ENCODE data around the gene DPP10. TPM values are rescaled to one million over a fixed set of nuclear protein-coding genes. Genes with fewer than 3 reads are reported as not detected.

The DPP10 gene
- total RNA-seq, 1 donor from 2014 or later = not detected

GRCh38 chr2:115105966-115106365 is 663.5 kb downstream of the DPP10 start:
- TF ChIP-seq CTCF (IDR thresholded peaks at IDR 0.05) = no peak
- no peak for DNase-seq (ENCODE audit: low spot score in 2 of 2)
- H3K27ac ChIP-seq = no peak overlapping the region
- no peaks in the 10 kb centered on the region for H3K27me3 ChIP-seq
- H3K4me1 ChIP-seq = no peaks in the 10 kb centered on the region
- intact Hi-C loops (cut with DNase I) = no loop called here
- no peaks in the 10 kb centered on the region for H3K9me3 ChIP-seq
- H3K36me3 ChIP-seq = no peaks in the 10 kb centered on the region
- H3K4me3 ChIP-seq = no peak overlapping the region

GRCh38 chr2:115115135-115115534 is 672.7 kb downstream of the DPP10 start:
- intact Hi-C loops (cut with DNase I) = no loop called here
- H3K27ac ChIP-seq = no peak overlapping the region
- H3K4me1 ChIP-seq = no peaks in the 10 kb centered on the region
- no peaks in the 10 kb centered on the region for H3K9me3 ChIP-seq
- TF ChIP-seq CTCF (IDR thresholded peaks at IDR 0.05) = no peak
- no peaks in the 10 kb centered on the region for H3K27me3 ChIP-seq
- no peak overlapping the region for H3K4me3 ChIP-seq
- no peak for DNase-seq (ENCODE audit: low spot score in 2 of 2)
- no peaks in the 10 kb centered on the region for H3K36me3 ChIP-seq

GRCh38 chr2:115118306-115118705 is 675.9 kb downstream of the DPP10 start:
- no peak for TF ChIP-seq CTCF (IDR thresholded peaks at IDR 0.05)
- Histone ChIP-seq H3K27ac (no peak overlapping the region), H3K36me3 (no peaks in the 10 kb centered on the region), H3K4me3 (no peak overlapping the region), H3K4me1 (no peaks in the 10 kb centered on the region), H3K27me3 (no peaks in the 10 kb centered on the region), H3K9me3 (no peaks in the 10 kb centered on the region)
- no peak for DNase-seq (ENCODE audit: low spot score in 2 of 2)
- intact Hi-C loops (cut with DNase I) = no loop called here

GRCh38 chr2:115119086-115119485 is 676.6 kb downstream of the DPP10 start:
- H3K4me1 ChIP-seq = no peaks in the 10 kb centered on the region
- no peak for TF ChIP-seq CTCF (IDR thresholded peaks at IDR 0.05)

GRCh38 chr2:115122701-115123100 is 680.3 kb downstream of the DPP10 start:
- Histone ChIP-seq H3K4me3 (no peak overlapping the region), H3K9me3 (no peaks in the 10 kb centered on the region), H3K27ac (no peak overlapping the region), H3K27me3 (no peaks in the 10 kb centered on the region), H3K4me1 (no peaks in the 10 kb centered on the region), H3K36me3 (no peaks in the 10 kb centered on the region)
- DNase-seq (ENCODE audit: low spot score in 2 of 2) = no peak
- TF ChIP-seq CTCF (IDR thresholded peaks at IDR 0.05) = no peak
- intact Hi-C loops (cut with DNase I) = no loop called here

More at GRCh38 chr2:115119086-115119485, 676.6 kb downstream of the DPP10 start:
- Histone ChIP-seq H3K27ac (no peak overlapping the region), H3K27me3 (no peaks in the 10 kb centered on the region), H3K4me3 (no peak overlapping the region), H3K9me3 (no peaks in the 10 kb centered on the region), H3K36me3 (no peaks in the 10 kb centered on the region)
- DNase-seq (ENCODE audit: low spot score in 2 of 2) = no peak
- intact Hi-C loops (cut with DNase I) = no loop called here

- no peak for DNase-seq (ENCODE audit: low spot score in 2 of 2)
- H3K27ac ChIP-seq = no peak overlapping the region
- intact Hi-C loops (cut with DNase I) = no loop called here
- no peaks in the 10 kb centered on the region for H3K36me3 ChIP-seq
- no peak overlapping the region for H3K4me3 ChIP-seq
- no peaks in the 10 kb centered on the region for H3K27me3 ChIP-seq
- H3K4me1 ChIP-seq = no peaks in the 10 kb centered on the region
- no peak for TF ChIP-seq CTCF (IDR thresholded peaks at IDR 0.05)
- no peaks in the 10 kb centered on the region for H3K9me3 ChIP-seq
These were observed 682.4 kb downstream of the DPP10 start for GRCh38 chr2:115124817-115125216.

All from ascending aorta (tissue), 2 donors.